Measurements from ENCODE around the gene RANBP6.

DNA sequence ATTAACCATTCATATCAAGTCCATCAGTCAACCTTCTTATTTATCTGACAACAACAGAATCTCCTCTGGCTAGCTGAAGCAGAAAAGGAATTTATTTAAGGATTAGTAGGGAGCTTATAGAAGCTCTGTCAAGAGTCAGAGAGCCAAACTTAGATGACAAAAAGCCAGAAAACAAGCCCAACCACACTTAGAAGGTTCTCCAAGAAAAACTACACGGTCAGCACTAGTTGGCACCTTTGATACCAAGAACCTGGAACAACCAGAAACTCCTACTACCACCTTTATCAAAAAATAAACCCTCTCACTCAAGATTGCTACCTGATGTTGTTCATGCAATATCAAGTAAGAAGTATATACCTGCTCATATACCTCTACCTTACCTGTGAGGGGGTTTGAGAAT is 36.9 kb downstream of the RANBP6 start:
- TF ChIP-seq, protein P1, sequence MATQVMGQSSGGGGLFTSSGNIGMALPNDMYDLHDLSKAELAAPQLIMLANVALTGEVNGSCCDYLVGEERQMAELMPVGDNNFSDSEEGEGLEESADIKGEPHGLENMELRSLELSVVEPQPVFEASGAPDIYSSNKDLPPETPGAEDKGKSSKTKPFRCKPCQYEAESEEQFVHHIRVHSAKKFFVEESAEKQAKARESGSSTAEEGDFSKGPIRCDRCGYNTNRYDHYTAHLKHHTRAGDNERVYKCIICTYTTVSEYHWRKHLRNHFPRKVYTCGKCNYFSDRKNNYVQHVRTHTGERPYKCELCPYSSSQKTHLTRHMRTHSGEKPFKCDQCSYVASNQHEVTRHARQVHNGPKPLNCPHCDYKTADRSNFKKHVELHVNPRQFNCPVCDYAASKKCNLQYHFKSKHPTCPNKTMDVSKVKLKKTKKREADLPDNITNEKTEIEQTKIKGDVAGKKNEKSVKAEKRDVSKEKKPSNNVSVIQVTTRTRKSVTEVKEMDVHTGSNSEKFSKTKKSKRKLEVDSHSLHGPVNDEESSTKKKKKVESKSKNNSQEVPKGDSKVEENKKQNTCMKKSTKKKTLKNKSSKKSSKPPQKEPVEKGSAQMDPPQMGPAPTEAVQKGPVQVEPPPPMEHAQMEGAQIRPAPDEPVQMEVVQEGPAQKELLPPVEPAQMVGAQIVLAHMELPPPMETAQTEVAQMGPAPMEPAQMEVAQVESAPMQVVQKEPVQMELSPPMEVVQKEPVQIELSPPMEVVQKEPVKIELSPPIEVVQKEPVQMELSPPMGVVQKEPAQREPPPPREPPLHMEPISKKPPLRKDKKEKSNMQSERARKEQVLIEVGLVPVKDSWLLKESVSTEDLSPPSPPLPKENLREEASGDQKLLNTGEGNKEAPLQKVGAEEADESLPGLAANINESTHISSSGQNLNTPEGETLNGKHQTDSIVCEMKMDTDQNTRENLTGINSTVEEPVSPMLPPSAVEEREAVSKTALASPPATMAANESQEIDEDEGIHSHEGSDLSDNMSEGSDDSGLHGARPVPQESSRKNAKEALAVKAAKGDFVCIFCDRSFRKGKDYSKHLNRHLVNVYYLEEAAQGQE (IDR thresholded peaks at IDR 0.05; ENCODE audit: low read depth, low read length) = no peak
- no peak for TF ChIP-seq POLR2AphosphoS5 (IDR thresholded peaks at IDR 0.05; ENCODE audit: low read depth, low read length)
- no peak for TF ChIP-seq SMC3 (IDR thresholded peaks at IDR 0.05; ENCODE audit: low read depth, low read length)
- TF ChIP-seq, protein P2, sequence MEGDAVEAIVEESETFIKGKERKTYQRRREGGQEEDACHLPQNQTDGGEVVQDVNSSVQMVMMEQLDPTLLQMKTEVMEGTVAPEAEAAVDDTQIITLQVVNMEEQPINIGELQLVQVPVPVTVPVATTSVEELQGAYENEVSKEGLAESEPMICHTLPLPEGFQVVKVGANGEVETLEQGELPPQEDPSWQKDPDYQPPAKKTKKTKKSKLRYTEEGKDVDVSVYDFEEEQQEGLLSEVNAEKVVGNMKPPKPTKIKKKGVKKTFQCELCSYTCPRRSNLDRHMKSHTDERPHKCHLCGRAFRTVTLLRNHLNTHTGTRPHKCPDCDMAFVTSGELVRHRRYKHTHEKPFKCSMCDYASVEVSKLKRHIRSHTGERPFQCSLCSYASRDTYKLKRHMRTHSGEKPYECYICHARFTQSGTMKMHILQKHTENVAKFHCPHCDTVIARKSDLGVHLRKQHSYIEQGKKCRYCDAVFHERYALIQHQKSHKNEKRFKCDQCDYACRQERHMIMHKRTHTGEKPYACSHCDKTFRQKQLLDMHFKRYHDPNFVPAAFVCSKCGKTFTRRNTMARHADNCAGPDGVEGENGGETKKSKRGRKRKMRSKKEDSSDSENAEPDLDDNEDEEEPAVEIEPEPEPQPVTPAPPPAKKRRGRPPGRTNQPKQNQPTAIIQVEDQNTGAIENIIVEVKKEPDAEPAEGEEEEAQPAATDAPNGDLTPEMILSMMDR (IDR thresholded peaks at IDR 0.05) = no peak
- no peak for TF ChIP-seq JUND (IDR thresholded peaks at IDR 0.05)
- no peak for TF ChIP-seq EP300 (IDR thresholded peaks at IDR 0.05; ENCODE audit: borderline replicate concordance in 1 of 2, low read depth in 1 of 2, low read length in 1 of 2)
- TF ChIP-seq MXI1 (IDR thresholded peaks at IDR 0.05; ENCODE audit: low read depth, low read length) = no peak
- no peak for TF ChIP-seq EZH2phosphoT487 (IDR thresholded peaks at IDR 0.05; ENCODE audit: borderline replicate concordance, low read depth)
- TF ChIP-seq RCOR1 (IDR thresholded peaks at IDR 0.05; ENCODE audit: low read length) = no peak
- TF ChIP-seq, protein P3, sequence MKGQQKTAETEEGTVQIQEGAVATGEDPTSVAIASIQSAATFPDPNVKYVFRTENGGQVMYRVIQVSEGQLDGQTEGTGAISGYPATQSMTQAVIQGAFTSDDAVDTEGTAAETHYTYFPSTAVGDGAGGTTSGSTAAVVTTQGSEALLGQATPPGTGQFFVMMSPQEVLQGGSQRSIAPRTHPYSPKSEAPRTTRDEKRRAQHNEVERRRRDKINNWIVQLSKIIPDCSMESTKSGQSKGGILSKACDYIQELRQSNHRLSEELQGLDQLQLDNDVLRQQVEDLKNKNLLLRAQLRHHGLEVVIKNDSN (IDR thresholded peaks at IDR 0.05; ENCODE audit: borderline replicate concordance, low read depth) = no peak
- TF ChIP-seq FOXM1 (IDR thresholded peaks at IDR 0.05; ENCODE audit: low read depth) = no peak
- TF ChIP-seq, protein P4, sequence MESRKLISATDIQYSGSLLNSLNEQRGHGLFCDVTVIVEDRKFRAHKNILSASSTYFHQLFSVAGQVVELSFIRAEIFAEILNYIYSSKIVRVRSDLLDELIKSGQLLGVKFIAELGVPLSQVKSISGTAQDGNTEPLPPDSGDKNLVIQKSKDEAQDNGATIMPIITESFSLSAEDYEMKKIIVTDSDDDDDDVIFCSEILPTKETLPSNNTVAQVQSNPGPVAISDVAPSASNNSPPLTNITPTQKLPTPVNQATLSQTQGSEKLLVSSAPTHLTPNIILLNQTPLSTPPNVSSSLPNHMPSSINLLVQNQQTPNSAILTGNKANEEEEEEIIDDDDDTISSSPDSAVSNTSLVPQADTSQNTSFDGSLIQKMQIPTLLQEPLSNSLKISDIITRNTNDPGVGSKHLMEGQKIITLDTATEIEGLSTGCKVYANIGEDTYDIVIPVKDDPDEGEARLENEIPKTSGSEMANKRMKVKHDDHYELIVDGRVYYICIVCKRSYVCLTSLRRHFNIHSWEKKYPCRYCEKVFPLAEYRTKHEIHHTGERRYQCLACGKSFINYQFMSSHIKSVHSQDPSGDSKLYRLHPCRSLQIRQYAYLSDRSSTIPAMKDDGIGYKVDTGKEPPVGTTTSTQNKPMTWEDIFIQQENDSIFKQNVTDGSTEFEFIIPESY (IDR thresholded peaks at IDR 0.05; ENCODE audit: borderline replicate concordance, low read depth) = no peak
